Fibroblast of the aortic adventitia (primary cell): Measurements from ENCODE around the gene OR9Q1. TPM values are rescaled to one million over a fixed set of nuclear protein-coding genes. Genes with fewer than 3 reads are reported as not detected.

Source experiments
- DNase-seq: peaks from one replicate; pipeline ENCODE4 v3.0.0-alpha.2; 2010; ENCODE audit warnings: low read depth
- H3K4me3 ChIP-seq: 2 replicates; pipeline ENCODE4 v1.5.1; 2011; ENCODE audit warnings: low read depth, mild to moderate bottlenecking, control low read depth, low read length, moderate library complexity
- CTCF ChIP-seq: IDR thresholded peaks from 2 replicates; pipeline ENCODE4 v1.5.1; 2011; ENCODE audit warnings: mild to moderate bottlenecking, low read length, control low read depth, inconsistent platforms; ENCODE audit not compliant: insufficient read depth
- total RNA-seq: library from RNA; depleted of rRNA; stranded (reverse); fragments of >200 nt; gene quantifications from 2 replicates; pipeline ENCODE4 v1.2.3, GENCODE V29; 2012; ENCODE audit warnings: low replicate concordance

The OR9Q1 gene
- total RNA-seq, 1 donor = not detected

DNA sequence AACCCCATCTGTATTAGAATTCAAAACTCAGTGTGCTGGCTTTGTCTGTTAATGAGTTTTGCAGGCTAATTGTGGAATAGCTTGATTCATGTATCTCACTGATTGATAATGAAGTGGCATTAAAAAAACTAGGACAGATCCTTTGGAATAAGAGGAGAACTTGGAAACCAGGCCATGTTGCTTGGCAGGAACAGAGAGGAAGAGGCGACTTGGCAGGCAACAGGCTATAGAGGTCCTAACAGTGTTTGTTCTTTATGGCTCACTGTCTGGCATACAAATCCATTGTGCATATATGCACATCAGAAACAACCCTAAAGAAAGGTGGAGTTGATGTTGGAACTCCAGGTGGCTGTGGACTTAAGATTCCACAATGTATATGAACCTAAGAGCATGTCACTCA, 119.1 kb downstream of the OR9Q1 start:
- no peak for TF ChIP-seq CTCF
- H3K4me3 ChIP-seq = no peak overlapping the region

DNA sequence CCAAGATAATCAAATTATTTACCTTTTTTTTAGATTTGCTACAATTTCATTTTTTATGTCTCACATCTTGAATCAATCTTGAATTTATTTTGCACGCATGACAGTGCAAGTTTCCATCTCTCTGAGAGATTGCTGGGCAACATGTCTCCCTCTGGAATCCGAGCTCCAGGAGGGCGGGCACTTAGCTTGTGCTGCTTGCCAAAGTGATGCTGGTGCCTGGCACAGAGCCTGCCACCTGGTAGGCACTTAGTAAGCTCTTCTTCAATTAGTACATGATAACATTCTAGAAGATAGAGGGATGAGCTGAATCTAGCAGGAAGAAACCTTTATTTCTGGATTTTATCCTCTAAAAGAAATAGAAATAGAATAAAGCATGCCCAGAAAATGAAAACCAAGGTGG, 129.1 kb downstream of the OR9Q1 start:
- no peak for DNase-seq
- no peak overlapping the region for H3K4me3 ChIP-seq
- TF ChIP-seq CTCF = no peak

More for the DNA sequence above, 119.1 kb downstream of the OR9Q1 start:
- DNase-seq = no peak

GRCh38 chr11:58164389-58164788, 140.7 kb downstream of the OR9Q1 start:
- TF ChIP-seq CTCF = no peak
- no peak overlapping the region for H3K4me3 ChIP-seq
- DNase-seq = no peak

GRCh38 chr11:58164990-58165389, 141.3 kb downstream of the OR9Q1 start:
- TF ChIP-seq CTCF = no peak
- H3K4me3 ChIP-seq = no peak overlapping the region
- no peak for DNase-seq

DNA sequence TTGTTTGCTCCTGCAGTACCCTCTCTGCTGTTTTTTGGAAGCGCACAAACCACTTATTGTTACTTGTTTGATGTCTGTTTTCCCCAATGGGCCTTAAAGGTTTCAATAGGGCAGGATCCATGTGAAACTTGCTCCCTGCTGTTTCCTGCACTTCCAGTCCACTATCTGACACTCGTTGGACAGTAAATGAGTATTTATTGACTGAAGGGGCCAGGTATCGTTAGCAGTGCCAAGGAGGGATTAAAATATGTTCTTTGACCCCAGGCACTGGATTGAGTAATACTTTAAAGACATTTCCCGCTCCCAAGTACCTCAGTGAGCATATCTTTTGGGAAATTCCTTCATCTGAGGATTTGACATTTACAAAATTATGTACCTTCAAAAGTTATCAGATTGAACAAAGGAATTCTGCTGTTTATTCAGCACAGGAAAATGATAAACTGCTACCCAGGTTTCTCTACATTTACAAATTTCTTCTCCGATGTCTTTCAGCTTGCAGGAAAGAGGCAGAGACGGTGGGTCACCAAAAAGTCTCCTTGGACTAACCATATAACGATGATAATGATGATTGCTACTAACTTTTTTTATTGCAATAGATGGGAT, 141.9 kb downstream of the OR9Q1 start:
- no peak for DNase-seq
- no peak for TF ChIP-seq CTCF
- no peak overlapping the region for H3K4me3 ChIP-seq

DNA sequence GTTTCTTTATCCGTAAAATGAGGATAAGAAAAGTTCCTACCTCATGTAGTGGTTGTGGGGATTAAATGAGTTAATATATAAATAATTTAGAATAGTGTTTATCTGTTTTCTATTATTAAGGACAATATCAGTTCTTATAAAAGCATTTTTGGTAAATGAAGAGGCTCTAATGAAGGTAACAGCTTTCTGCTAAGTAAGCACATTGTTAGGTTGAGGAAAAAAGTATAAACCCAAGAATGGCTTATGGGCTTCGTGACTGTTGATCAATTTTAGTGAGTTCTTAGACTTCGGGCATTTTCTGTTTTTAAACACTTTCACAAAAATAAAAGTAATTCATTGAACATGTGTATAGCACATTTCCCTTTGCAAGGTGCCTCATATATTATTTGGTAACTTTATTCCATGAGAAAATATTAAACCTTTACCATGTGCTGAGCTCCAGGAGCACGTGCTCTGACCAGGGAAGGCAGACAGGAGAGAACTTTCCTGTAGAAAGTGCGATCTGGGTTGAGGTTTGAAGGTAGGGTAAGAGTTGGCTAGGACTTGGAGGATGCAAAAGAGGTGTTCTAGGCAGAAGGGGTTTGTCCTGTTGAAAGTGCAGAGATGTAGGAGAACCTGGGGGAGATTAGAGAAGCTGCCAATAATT, 153.9 kb downstream of the OR9Q1 start:
- no peak for DNase-seq
- H3K4me3 ChIP-seq = no peak overlapping the region
- TF ChIP-seq CTCF = no peak

DNA sequence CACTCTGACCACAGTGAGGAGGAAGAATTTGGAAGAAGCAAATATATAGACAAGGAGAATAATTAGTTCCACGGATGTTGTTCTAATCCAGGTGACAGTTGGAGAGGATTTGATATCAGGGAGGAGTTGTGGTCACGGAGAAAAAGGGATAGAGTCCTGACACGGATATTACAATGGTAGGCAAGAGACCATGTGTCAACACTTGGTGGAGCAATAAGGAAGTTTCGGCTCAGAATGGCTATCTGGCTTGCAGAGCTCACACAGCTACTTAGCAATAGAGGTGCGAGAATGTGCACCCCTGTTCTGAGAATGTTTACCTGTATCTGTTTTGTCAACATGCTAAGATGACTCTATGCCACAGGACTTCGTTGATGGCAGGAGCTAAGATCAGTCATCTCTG, 154.8 kb downstream of the OR9Q1 start:
- DNase-seq = no peak
- TF ChIP-seq CTCF = no peak

More for the DNA sequence above, 154.8 kb downstream of the OR9Q1 start:
- no peak overlapping the region for H3K4me3 ChIP-seq
